ENCODE results near the gene EFL1.

The EFL1 gene

DNA sequence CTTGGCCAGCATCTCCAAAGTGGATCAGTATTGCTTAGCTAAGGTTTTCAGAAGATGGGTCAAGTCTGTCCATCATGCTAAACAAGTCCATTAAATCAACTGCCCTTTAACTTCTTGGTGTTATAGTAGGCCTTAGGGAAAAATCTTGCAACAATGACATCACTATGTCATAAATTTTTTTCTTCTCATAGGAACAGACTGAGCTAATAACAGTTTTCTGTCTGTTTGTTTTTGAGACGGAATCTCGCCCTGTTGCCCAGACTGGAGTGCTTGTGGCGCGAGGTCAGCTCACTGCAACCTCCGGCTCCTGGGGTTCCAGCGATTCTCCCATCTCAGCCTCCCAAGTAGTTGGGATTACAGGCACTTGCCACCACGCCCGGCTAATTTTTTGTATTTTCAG, 94.2 kb downstream of the EFL1 start:
- DNase-seq (ENCODE audit: extremely low read depth in 1 of 2, low read depth in 1 of 2) = no peak

DNA sequence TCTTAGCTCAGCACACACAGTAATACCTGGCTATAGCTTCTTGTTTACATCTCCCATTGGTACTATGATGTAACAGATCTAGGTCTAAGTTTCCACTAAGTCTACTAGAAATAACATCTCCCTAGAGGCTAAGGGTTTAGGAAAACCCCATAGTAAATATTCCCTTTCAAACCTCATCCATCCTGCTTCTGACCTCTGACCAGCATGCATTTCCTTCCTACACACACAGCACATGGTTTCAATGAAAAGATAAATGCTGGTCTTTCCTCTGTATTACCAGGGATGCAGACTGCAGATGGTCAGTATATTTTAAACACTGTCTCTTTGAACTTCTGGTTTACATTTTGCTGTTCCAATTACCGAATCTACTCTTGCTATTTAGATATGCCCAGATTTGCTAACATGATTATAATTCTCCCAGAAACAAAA, 96.6 kb downstream of the EFL1 start:
- DNase-seq (ENCODE audit: extremely low read depth in 1 of 2, low read depth in 1 of 2) = no peak

DNA sequence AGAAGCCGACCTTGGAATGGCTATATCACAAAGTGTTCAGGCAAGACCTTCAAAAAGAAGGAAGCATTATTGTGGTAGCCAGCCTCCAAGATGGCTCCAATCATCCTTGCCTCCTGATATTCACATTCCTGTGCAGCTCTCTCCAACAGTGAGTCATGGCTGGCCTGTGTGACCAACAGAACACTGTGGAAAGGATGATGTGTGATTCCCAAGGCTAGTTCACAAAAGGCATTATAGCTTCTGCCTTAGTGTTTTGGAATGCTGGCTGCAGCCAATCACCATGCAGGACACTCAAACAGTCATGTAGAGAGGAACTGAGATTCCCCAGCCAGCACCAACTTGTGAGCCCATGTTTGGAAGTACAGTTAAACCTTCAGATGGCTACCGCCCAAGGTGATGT, 102.6 kb downstream of the EFL1 start:
- no peak for DNase-seq (ENCODE audit: extremely low read depth in 1 of 2, low read depth in 1 of 2)

- DNase-seq (ENCODE audit: extremely low read depth in 1 of 2, low read depth in 1 of 2) = no peak
These were observed 103.7 kb downstream of the EFL1 start for GRCh38 chr15:82158811-82159210.

- no peak for DNase-seq (ENCODE audit: extremely low read depth in 1 of 2, low read depth in 1 of 2)
These were observed 111.9 kb downstream of the EFL1 start for GRCh38 chr15:82150645-82151044.

- DNase-seq (ENCODE audit: extremely low read depth in 1 of 2, low read depth in 1 of 2) = no peak
These were observed 115.5 kb downstream of the EFL1 start for GRCh38 chr15:82146990-82147461.

- no peak for DNase-seq (ENCODE audit: extremely low read depth in 1 of 2, low read depth in 1 of 2)
These were observed 116.0 kb downstream of the EFL1 start for GRCh38 chr15:82146576-82146975.

DNA sequence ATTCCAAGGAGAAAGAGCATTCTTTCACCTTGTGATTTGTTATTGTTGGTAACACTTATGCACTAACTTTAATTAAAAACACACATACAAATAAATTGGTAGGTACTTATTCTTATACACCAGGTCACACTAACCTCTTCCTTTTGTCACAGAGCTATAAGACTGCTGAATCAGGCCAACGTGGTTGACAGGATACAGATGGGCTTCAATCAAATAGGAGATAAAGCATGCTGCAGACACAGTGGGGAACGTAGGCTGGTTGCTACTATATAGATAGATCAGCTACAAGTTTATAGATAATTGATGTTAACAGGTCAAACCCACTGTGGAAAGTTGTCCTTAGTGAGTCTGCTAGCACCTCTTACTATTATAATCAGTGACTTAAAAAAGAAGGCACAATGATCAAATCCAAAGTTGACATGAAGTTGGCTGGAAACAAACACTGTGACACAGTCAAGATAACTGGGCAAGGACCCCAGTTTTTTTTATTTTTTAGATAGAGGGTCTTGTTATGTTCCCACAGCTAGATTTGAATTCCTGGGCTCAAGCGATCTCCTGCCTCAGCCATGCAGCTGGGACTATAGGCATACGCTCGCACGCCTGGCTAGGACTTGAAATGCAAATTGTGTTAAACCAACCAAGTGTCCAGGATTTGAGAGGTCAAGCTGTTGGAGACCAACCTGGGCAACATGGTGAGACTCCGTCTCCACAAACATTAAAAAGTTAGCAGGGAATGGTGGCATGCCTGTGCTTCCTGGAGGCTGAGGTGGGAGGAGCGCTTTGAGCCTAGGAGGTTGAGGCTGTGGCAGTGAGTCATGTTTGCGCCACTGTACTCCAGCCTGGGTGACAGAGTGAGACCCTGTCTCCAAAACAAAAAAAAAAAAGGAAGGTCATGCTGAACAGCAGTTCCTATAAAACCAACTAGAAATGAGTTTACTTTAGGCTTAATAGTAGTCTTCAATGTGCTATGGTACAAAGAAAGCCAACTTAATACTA, 118.8 kb downstream of the EFL1 start:
- no peak for DNase-seq (ENCODE audit: extremely low read depth in 1 of 2, low read depth in 1 of 2)

- no peak for DNase-seq (ENCODE audit: extremely low read depth in 1 of 2, low read depth in 1 of 2)
These were observed 121.6 kb downstream of the EFL1 start for GRCh38 chr15:82140886-82141285.

- no peak for DNase-seq (ENCODE audit: extremely low read depth in 1 of 2, low read depth in 1 of 2)
These were observed 122.7 kb downstream of the EFL1 start for GRCh38 chr15:82139823-82140268.

GRCh38 chr15:82138306-82138705, 124.2 kb downstream of the EFL1 start:
- DNase-seq (ENCODE audit: extremely low read depth in 1 of 2, low read depth in 1 of 2) = no peak

- DNase-seq (ENCODE audit: extremely low read depth in 1 of 2, low read depth in 1 of 2) = no peak
These were observed 125.3 kb downstream of the EFL1 start for GRCh38 chr15:82137261-82137660.

DNA sequence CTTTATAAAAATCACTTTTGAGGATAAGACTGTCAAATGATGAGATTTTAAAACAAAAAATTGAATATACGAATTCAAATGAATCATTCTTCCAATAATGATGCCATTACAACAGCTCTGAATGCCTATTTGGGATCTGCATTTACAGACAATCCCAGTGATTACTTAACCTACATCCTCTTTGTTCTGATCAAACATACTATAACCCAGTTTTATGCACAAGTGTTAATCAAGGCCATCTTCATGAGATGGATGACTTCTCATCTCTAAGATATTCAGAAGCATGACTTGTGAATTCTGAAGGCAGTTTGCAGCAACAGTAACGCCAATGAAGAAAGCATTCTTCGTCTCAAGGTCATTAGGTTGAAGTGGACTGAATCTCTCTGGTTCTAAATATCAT, 126.4 kb downstream of the EFL1 start:
- no peak for DNase-seq (ENCODE audit: extremely low read depth in 1 of 2, low read depth in 1 of 2)

DNA sequence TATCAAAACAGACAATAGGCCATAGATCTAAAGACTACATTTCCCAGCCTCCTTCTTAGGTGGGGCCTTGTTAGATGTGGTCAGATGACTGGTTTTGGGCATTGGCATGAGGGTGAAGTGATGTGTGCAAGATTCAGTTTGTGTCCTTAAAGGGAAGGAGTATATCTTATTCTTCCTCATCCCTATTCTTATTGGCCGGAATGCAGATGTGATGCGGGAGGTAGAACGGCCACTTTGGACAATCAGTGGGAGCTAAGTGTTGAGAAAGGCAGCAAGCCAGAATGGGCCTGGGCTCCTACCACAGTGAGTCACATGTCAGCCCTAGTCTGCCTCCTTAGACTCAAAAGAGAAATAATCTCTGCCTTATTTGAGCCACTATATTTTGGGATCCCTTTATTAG, 126.9 kb downstream of the EFL1 start:
- DNase-seq (ENCODE audit: extremely low read depth in 1 of 2, low read depth in 1 of 2) = no peak

GRCh38 chr15:82134461-82134860, 128.1 kb downstream of the EFL1 start:
- DNase-seq (ENCODE audit: extremely low read depth in 1 of 2, low read depth in 1 of 2) = no peak

GRCh38 chr15:82133251-82133650, 129.3 kb downstream of the EFL1 start:
- DNase-seq (ENCODE audit: extremely low read depth in 1 of 2, low read depth in 1 of 2) = no peak

DNA sequence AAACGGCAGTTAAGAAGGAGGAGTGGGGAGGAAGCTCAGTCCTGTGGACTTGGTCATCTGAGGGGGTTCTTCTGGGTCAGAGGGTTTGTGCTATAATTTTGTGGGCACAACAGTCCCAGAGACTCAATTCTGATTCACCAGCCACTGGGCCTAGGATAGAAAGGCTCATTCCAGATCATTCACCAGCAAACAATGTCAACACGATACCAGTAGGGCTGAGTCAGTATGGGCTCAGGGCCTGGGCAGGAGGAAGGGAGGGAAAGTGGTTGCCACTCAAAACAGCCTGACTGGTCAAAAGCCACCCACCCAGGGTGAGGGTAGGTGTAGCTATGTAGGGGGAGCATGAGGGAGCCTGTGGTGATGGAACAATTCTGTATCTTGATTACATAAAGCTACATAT, 129.8 kb downstream of the EFL1 start:
- DNase-seq (ENCODE audit: extremely low read depth in 1 of 2, low read depth in 1 of 2) = no peak

- no peak for DNase-seq (ENCODE audit: extremely low read depth in 1 of 2, low read depth in 1 of 2)
These were observed 130.4 kb downstream of the EFL1 start for GRCh38 chr15:82132096-82132495.

DNA sequence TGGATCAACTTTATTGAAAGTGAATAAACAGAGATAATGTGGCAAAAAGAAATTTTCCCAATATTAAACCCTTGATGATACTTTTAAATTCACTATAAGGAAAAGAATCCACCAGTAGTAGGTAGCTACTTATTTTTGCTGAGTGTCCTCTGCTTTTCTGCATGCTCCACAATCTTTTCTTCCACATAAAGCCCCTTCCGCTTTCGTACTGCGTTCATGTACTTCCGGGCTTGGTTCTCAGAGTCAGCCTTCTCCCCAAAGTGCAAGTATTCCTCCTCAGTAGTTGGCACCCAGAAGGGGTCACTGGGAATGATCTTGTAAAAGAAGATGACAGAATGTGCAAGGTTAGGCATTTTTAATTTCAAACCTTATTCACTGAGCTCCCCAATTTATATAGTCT, 132.3 kb downstream of the EFL1 start:
- DNase-seq (ENCODE audit: extremely low read depth in 1 of 2, low read depth in 1 of 2) = no peak

GRCh38 chr15:82129761-82130160, 132.8 kb downstream of the EFL1 start:
- no peak for DNase-seq (ENCODE audit: extremely low read depth in 1 of 2, low read depth in 1 of 2)

GRCh38 chr15:82129149-82129692, 133.3 kb downstream of the EFL1 start:
- DNase-seq (ENCODE audit: extremely low read depth in 1 of 2, low read depth in 1 of 2) = no peak

Measured in stimulated activated CD8-positive, alpha-beta memory T cell treated with anti-CD3 and anti-CD28 coated beads, Interleukin-7, amount 100 ng/mL, for 48 hours (primary cell).